Measurements from ENCODE around the gene RGL1.
A peak's percentile ranks its signal among the peaks of the same experiment; 100 is the strongest.
"Not testable (repeated sequence)": the region's sequence is repeated elsewhere in the genome, so short reads cannot be mapped to it uniquely, and the experiment has no call there.

The RGL1 gene

DNA sequence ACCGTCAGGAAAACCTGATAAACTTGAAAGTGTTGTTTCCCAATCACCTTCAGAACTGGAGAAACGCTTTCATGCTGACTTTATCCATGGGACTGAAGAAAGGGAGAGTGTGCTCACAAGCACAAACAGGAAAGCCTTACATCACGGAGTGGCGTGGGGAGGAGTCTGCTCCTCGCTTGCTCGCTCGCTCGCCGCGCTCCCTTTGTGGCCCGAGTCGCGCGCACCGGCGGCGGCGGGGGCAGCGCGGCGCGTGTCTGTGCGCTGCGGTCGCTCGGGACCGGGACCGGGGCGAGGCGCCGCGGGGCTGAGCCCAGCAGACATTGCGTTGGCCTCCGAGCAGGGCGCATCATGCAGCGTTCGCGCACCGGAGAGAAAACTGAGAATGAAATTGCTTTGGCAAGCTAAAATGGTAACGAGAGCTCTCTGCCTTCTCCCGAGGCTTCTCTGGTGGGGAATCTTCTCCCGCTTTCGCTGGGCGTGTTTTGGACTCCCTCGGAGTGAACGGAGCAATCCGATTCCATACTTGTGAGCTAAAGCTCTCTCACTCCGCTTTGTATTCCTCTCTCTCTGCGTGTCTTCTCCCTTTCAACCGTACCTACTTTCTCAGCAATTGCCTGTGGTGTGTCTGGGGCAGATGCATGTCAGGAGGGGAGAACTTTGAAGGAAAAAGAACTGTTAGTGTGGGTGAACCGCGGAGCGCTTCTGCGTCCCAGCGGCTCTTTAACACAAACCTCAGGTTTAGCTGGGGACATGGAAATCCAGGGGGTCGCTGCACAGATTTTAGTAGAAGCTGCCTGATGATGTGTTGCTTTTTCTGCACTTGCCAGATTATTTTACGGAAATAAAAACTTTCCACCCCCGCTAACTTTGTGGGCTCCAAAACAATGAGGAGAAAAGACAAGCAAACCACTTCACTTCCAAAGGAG, at the start of gene RGL1:
RGL1 (plus strand) TSS at position 205 of the 926 bp plus-strand sequence; CDS start at position 383, 178 bp downstream.
- peak; percentile 86 for DNase-seq

DNA sequence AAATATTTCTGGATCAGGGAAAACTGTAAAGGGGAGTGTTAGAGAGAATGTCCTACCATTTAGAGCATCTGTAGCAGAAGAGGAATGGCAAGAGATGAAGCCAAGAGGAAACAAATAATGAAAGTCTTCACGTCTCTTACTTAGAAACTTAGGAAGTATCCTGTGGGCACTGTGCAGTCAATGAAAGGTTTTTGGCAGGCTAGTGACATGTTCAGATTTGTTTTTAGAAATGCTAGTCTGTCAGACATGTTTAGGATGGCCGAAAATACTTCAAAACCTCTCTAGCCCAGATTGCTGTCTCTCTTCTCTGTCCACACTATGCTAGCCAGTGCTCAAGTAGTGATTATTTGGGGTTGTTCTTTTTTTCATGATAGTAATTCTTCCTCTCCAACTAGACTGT, 48.6 kb upstream of the RGL1 start:
- no peak for DNase-seq

DNA sequence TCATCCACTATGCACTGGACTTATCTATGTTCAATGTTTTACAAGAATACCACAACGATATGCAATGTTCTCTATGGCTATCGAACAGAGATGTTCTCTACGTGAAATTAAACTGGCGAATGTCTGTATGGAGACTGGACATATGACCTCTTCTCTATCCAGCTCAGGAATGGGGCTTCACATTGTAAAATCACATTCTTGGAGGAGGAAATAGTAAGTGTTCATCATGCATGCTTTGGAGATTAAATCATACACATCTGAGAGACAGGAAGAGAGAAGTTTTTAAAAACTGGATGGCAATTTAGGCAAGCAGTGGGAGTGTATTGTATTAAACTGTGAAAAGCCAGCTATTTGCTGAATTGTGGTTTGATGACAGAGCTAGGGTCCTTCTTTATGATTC, 47.9 kb upstream of the RGL1 start:
- DNase-seq = no peak

DNA sequence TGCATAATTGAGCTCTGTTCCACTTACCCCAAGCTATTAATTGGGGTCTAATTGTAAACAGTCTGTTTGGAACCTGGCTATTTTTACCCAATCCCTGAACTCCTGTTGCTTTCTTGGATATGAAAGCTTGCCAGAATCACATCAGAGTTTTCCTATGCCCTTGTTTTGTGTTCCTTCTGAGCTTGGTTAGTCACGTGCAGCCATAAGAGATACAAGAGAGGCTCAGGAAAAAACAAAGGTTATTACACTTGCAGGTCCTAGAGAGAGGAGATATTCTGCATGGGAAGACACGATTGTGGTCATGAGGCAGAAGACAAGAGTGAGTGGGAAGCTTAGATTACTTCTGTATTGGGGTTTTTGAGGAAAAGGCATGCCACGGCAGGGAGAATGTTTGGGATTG, 46.0 kb upstream of the RGL1 start:
- no peak for DNase-seq

DNA sequence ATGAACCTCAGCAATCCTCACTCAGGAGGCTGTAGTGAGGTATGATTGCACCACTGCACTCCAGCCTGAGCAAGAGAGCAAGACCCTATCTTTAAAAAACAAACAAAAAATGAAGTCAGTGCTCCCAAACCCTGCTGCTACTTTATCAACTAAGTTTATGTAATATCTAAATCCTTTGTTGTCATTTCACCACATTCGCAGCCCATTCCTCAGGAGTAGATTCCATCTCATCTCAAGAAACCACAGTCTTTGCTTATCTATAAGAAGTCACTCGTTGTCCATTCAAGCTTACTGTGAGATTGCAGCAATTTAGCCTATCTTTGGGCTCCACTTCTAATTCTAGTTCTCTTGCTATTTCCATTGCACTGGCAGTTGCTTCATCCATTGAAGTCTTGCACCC, 44.3 kb upstream of the RGL1 start:
- DNase-seq = no peak

DNA sequence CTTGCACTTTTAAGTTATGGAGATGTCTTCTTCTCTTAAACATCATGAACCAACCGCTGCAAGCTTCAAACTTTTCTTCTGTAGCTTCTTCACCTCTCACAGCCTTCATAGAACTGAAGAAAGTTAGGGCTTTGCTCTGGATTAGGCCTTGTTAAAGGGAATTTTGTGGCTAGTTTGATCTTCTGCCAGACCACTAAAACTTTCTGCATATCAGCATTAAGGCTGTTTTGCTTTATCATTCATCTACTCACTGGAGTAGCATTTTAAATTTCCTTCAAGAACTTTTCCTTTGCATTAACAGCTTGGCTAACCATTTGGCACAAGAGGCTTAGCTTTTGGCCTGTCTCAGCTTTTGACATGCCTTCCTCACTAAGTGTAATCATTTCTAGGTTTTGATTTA, 43.0 kb upstream of the RGL1 start:
- no peak for DNase-seq

DNA sequence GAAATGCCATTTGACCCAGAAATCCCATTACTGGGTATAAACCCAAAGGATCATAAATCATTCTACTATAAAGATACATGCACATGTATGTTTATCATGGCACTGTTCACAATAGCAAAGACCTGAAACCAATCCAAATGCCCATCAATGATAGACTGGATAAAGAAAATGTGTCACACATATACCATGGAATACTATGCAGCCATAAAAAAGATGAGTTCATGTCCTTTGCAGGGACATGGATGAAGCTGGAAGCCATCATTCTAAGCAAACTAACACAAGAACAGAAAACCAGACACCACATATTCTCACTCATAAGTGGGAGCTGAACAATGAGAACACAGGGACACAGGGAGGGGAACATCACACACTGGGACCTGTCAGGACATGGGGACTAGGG, 42.1 kb upstream of the RGL1 start:
- not testable (repeated sequence) for DNase-seq

DNA sequence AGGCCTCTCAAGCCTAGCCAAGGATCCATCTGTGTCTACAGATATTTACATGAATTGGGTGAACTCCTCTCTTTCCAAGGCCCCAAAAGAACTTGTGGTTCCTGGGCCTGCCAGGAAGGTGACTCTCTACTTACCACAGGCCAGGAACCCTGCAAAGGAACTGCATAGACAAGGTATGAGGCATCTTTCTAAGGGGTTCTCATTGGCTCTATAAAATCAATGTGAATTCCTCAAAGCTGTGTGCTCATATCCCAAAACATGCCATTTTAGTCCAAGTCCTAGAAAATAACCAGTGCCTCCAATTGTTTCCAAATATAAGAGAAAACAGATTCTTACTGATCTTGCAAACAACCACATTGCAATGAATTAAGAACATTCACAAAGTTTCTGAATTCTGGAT, 39.9 kb upstream of the RGL1 start:
- DNase-seq = no peak

DNA sequence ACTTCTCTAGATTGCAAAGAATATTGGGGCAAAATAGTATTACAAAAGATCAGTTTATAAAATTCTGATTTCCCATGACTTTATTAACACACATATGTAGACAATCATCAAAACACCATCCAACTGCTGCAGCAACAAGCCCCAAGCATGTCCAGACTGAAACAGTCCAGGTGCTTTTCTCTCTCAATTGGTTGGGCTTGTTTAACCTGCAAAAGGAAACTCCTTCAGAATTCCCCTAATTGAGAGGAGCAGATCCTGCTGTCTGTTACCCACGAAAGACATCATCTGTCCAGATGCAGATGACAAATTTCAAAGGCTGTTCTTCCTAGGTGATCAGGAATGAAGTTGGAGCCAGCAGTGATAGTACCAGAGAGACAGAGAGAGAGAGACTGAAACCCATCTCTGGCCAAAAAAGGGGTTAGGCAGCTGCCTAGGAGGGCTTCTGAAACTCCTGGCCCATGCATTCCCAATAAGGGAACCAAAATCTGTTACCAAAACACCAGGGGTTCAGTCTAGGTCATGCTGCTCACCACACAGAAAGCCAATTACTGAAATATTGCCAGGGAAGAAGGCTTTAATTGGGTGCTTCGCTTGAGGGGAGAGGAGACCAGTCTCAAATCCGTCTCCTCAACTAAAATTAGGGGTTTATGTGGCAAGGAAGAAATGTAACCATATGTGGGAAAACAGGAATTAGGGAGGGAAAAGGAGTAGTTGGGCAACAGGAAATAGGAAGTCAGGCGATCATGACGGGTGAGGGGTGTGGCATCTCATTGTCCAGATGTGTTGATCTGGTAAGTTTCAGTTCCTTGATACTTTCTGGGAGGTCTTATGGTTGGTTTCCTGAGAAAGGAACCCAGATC, 34.7 kb upstream of the RGL1 start:
- no peak for DNase-seq

DNA sequence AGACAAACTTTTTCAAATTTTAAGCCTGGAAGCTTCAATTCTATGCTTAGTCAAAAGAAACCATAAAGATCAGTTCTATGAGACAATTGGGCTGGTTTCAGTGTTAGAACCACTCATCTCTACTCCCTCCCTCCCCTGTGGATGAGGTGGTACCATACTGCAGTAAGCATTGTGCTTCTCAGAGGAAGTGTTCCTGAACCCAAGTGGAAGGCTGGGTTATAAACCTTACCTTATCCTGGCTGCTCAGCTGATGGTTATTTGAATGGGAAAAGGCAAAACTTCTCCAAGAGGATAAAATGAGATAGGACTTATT, 34.1 kb upstream of the RGL1 start:
- DNase-seq = no peak

DNA sequence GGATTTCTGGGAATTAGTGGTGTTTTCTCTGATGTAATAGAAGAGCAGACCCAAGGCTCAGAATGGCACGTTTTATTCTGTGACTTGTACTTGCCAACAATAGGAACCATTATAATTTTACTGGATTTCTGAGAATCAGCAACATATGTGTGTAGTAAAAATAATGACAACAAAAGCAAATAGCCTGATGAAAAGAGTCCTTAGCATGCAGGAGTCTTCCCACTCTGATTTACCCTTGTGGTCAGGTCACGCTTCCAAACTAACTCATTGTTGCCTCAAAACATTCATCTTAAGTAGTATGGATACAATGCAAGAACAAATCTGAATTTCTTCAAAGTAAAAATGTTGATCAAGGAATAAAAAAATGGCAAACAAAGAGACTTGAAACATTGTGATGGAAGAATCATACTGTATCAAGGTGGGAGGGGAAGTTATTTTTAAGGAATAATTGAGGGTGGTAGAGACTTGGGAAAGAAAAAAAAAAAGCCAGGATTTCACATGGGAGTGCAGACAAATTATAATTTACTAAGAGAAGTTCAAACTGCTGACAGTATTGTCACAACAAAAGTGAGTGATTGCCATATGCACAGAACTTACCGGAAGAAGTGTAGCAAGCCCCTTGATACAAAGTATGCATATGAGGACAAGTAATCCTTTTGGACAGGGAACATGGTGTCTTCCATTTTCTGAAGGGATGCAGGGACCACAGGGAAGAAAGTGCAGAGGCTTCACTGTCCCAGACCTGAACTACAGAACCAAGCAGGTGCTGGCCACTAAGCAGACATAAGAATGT, 31.2 kb upstream of the RGL1 start:
- DNase-seq = no peak

DNA sequence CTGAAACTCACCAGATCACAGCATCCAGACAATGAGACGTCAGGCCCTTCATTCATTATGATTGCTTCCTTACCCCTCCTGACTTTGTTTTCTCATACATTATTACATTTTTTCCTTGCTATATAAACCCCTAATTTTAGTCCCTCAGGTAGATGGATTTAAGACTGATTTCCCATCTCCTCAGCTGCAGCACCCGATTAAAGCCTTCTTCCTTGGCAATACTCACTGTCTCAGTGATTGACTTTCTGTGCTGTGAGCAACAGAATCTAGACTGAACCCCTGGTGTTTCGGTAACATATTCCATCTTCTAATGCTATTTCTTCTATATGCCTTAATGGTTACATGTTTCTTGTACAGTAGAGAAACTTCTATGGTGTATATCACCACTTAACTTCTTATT, 30.0 kb upstream of the RGL1 start:
- no peak for DNase-seq

DNA sequence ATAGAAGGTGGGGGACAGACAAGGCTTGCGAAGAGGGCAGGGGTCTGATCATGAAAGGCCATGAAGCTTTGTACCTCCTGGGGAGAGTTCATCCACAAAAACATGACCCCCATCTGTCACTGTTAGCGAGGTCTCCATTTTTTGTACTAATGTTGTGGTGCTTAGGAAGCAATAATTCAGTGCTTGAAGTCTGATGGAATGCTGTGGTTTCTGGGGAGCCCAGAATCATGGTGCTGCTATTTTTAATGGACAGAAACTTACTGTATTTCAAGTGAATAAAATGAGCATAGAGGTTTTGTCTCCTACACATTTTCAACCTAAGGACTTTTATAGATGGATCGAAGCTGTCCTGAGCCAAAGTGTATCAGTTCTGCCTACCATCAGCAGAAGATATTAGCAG, 28.2 kb upstream of the RGL1 start:
- no peak for DNase-seq

DNA sequence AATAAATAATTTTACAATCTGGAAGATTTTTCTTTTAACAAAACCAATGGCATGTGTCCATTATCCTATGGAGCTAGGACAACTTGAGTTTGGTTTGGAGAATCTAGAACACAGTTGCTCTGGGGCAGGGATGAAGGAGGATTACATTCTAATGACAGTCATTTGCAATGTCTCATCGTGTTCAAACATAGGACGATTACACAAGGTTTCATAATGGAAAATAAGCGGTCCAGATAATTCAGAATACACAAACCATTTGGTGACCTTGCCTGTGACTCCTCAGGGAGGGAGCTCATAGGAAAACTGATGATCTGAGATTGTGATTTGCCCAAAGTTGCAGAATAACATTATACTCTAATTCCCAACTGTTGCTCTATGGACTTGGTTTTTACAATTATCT, 27.6 kb upstream of the RGL1 start:
- no peak for DNase-seq

DNA sequence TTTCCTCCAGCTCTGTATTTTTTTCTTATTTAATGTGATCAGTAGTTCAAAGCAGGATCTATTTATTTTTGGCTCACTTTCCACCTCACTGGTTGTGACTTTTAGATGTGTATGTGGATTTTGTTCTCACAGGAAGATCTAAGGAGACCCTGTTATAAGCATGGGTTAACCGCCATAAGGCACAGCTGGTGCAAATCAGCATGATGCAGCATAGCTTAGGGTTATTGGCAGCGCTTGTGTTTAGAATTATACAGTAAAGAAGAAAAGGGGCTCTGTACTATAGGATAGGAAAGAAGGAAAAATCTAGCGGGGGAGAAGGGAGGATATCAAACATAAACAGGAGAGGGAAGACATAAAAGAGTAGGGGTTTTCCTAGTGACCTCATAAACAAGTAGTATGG, 26.9 kb upstream of the RGL1 start:
- DNase-seq = no peak

DNA sequence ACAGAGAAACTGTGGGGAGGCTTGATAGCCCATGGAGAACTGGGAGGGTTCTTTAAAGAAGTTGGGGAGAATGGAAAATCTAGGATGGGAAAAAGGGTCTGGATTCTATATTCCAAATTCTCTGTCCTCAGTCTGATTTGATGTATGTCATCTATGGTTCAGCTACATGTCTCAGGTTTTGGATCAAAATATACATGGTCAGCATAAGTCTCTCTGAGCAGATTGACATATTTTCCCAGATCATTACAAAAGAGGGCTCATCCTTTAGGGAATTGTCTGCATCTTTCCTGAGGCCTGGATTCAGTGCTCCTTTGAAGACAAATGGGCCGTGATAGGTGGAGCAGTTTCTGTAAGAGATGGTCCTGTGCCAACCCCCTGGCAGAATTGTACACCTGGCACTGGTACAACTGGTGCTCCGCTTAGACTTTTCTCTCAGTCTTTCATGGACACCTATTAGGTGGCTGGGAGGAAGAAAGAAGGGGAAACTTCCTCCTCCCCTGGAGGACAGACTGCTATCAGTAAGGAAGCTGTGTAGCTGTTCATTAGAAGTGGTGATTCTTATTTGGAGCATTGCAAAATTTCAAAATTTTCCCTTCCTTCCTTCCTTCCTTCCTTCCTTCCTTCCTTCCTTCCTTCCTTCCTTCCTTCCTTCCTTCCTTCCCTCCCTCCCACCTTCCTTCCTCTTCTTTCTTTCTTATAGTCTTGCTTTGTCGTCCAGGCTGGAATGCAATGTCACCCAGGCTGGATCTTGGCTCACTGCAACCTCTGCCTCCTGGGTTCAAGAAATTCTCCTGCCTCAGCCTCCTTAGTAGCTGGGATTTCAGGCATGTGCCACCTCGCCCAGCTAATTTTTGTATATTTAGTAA, 26.1 kb upstream of the RGL1 start:
- DNase-seq = no peak

DNA sequence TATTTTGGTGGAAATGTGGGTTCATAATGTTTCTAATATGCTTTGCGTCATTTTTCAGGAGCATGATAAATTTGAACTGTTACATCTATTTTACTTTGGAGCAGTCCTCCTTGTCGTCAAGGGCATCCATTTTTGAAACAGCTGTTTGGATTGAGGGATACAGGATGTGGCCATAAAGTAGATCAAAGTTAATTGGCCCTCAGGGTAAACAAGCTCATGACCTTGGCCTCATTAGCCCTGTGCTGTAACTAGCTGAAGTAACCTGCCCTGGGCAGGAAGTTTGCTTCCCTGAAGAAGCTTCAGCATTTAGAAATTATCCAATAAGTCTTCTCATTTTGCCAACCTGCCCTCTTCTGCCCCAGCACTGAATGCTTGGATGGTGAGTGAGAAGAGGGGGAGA, 24.8 kb upstream of the RGL1 start:
- DNase-seq = no peak

DNA sequence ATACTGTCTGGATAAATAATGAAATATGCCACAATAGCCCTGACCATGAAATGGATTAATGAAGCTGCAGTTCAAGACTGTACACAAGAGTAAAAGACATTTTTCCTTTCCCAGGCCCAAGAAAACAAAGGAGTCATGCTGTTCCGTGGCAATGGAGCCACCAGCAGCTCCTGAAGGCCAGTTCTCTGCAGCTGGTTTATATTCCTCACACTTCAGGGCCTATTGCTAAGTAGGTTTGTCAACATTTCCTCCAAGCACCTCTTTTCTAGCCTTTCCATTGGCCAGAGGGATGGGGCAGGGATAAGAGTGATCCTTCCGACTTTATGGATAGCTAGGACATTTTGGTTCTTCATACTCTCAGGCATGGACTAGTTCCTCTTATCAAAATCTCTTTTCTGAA, 24.2 kb upstream of the RGL1 start:
- no peak for DNase-seq

DNA sequence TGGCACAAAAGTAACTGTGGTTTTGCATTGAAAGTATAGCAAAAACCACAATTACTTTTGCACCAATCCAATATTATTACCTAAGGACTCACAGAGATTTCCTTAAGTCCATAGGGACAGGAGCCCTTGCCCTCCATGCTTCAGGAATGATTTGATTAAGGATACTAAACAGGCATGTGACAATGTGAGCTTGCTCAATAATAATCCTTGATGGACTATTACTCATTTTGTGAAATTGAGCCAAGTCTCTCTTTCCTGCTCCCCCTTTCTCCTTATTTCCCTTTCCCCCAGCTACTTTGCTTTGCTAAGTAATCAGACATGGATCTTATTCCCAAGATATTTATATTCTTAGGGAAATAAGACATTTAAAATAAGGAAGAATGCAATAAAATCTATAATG, 21.6 kb upstream of the RGL1 start:
- DNase-seq = no peak

DNA sequence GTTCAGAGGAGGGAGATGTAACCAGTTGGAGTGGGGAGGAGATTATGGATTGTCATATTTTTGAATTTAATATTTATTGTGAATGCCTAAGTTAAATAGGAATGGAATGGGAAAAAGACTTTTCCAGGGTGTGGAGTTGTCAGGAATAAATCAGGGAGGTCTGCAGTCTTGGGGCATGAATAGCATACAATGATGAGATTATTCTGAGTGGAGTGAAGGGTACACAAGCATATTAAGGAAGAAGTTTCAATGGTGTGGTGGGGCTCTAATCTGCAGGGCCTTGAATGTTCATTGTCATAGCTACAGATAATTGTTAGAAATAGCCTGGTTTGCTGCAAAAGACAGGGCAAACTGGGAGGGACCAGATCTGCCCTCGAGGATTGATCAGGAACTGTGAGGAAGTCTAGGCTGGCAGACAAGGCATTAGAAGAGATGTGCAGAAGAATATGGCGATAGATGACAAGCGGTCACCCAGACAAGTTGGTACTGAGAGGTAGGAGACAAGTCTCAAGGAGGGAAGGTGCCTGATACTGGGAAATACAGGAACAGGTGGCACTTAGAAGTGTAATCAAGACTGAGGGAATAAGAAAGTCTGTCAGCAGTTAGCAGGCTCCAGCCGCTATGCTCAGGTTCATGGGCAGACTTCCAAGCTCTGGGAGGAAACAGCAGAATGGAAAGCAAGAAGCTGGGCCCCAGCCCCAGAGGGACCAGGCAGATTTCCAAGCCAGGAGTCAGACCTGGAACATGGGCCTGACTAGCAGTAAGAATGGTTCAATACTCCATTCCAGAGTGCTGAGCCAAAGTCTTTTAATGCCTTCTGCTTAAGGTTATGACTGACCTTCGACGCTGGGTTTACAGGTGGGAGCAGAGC, 20.9 kb upstream of the RGL1 start:
- no peak for DNase-seq

DNA sequence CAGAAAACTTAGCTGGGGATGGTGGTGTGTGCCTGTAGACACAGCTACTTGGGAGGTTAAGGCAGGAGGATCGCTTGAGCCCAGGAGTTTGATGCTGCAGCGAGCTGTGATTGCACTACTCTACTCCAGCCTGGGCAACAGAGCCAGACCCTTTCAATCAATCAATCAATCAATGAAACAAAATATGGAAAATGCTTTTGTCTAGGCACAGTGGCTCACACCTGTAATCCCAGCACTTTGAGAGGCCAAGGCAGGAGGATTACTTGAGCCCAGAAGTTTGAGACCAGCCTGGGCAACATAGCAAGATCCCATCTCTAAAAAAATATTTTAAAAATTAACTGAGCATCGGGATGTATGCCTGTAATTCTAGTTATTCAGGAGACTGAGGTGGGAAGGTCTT, 19.0 kb upstream of the RGL1 start:
- DNase-seq = not testable (repeated sequence)
